ENCODE measurements around the gene NEUROD2.

The NEUROD2 gene

GRCh38 chr17:39635614-39636176, 28.0 kb upstream of the NEUROD2 start:
- no peak for DNase-seq (ENCODE audit: low spot score)

- DNase-seq (ENCODE audit: low spot score): peak; percentile 77
These were observed 26.7 kb upstream of the NEUROD2 start for GRCh38 chr17:39634384-39634871.

GRCh38 chr17:39633570-39634183, 26.0 kb upstream of the NEUROD2 start:
- no peak for DNase-seq (ENCODE audit: low spot score)

- no peak for DNase-seq (ENCODE audit: low spot score)
These were observed 24.6 kb upstream of the NEUROD2 start for GRCh38 chr17:39632153-39632941.

GRCh38 chr17:39631403-39631802, 23.7 kb upstream of the NEUROD2 start:
- no peak for DNase-seq (ENCODE audit: low spot score)

GRCh38 chr17:39629898-39630297, 22.2 kb upstream of the NEUROD2 start:
- no peak for DNase-seq (ENCODE audit: low spot score)

GRCh38 chr17:39629494-39629880, 21.8 kb upstream of the NEUROD2 start:
- no peak for DNase-seq (ENCODE audit: low spot score)

GRCh38 chr17:39628655-39629493, 21.2 kb upstream of the NEUROD2 start:
- no peak for DNase-seq (ENCODE audit: low spot score)

GRCh38 chr17:39627712-39628516, 20.2 kb upstream of the NEUROD2 start:
- DNase-seq (ENCODE audit: low spot score): no peak

- DNase-seq (ENCODE audit: low spot score): peak; percentile 69
These were observed 19.5 kb upstream of the NEUROD2 start for GRCh38 chr17:39627047-39627711.

- DNase-seq (ENCODE audit: low spot score): no peak
These were observed 18.7 kb upstream of the NEUROD2 start, which contains the start of gene PPP1R1B for GRCh38 chr17:39626171-39627046. PPP1R1B (plus strand) TSS chr17:39626952; CDS start chr17:39627393, 441 bp downstream.

- no peak for DNase-seq (ENCODE audit: low spot score)
These were observed 17.6 kb upstream of the NEUROD2 start for GRCh38 chr17:39625198-39625785.

GRCh38 chr17:39624313-39624712, 16.6 kb upstream of the NEUROD2 start:
- no peak for DNase-seq (ENCODE audit: low spot score)

GRCh38 chr17:39623356-39623950, 15.7 kb upstream of the NEUROD2 start:
- DNase-seq (ENCODE audit: low spot score): peak; percentile 92

- no peak for DNase-seq (ENCODE audit: low spot score)
These were observed 14.8 kb upstream of the NEUROD2 start for GRCh38 chr17:39622380-39623006.

- peak; percentile 88 for DNase-seq (ENCODE audit: low spot score)
These were observed 14.0 kb upstream of the NEUROD2 start for GRCh38 chr17:39621523-39622379.

GRCh38 chr17:39619786-39620101, 12.0 kb upstream of the NEUROD2 start:
- no peak for DNase-seq (ENCODE audit: low spot score)
